Dedifferentiated amniotic fluid mesenchymal stem cell (primary cell): ENCODE measurements around the gene SLC9B1.

Source experiments
- DNase-seq: peaks from one replicate; pipeline ENCODE4 v3.0.0-alpha.2; 2016; ENCODE audit errors: extremely low spot score

SLC9B1 gene, protein sequence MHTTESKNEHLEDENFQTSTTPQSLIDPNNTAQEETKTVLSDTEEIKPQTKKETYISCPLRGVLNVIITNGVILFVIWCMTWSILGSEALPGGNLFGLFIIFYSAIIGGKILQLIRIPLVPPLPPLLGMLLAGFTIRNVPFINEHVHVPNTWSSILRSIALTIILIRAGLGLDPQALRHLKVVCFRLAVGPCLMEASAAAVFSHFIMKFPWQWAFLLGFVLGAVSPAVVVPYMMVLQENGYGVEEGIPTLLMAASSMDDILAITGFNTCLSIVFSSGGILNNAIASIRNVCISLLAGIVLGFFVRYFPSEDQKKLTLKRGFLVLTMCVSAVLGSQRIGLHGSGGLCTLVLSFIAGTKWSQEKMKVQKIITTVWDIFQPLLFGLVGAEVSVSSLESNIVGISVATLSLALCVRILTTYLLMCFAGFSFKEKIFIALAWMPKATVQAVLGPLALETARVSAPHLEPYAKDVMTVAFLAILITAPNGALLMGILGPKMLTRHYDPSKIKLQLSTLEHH

GRCh38 chr4:103019308-103020124 is at the start of gene SLC9B1:
SLC9B1 (minus strand) TSS chr4:103019705; CDS start chr4:102991711, 27,994 bp downstream.
- peak; percentile 87 for DNase-seq

DNA sequence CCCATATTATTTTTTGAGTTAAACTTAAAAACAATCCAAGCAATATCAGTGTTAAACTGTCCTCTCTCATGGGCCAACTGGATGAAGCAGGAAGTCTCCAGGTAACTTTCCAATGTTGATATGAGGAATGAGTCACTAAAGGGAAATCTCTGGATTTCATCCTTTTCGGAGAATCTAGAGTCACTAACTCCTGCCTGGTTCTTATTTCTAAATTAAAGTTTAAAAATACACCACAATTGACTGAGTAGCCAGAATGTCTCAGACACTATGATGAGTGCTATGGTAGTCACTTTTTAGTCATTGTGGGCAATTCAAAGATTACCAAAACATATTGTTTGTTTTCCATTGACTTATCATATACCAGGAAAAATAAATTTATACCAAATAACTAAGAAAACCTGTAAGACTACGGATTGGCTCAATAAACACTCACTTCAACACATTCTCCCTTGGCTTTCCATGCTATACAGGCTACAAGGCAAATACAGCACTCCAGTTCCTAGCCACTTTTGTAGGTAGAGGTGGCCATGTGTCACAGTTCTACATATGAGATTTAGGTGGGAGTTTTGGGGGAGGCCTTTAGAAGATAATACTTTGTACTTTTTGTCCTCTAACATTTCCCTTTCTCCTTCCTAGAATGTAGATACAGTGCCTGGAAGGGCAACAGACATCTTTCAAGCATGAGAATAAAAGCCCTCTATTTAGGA is 48.5 kb upstream of the SLC9B1 start:
- no peak for DNase-seq

DNA sequence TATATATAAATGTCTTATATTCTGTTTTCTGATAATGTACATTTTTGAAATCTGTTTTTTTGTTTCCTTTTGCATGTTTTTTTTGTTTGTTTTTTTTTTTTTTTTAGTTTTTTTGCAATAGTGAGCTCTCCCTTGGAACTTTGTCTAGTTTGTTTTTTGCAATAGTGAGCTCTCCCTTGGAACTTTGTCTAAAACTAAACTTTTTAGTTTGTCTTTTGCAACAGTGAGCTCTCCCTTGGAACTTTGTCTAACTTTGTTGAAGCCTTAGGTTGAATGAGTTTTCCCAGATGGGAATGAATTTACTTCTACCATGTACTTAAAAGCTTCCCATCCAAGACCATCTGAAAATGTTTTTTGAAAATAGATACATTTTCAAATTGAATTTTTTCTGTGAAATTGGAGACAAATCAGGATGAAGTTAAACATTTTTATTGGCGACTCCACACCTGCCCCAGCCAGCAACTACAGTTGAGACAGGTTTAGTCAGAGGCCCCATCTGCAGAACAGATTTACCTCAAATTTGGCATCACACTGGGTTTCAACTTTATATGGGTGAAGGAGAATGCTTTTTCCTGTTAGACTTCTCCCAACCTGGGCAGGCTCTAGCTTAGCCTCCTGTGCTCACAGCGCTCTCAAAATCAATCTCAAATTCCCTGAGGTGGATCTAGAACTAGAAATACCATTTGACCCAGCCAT is 41.1 kb upstream of the SLC9B1 start:
- DNase-seq, result no peak

DNA sequence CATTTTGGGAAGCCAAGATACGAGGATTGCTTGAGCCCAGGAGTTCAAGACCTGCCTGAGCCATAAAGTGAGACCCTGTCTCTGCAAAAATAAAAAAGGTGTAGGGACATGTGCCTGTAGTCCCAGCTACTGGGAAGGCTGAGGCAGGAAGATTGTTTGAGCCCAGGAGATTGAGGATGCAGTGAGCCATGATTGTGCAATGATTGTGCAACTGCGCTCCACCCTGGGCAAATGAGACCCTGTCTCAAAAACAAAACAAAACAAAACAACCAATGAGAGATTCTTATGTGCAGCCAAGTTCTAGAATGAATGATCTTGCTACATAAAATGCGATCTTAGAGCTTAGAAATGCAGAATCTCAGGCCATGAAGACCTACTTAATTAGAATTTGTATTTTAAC is 34.5 kb upstream of the SLC9B1 start:
- DNase-seq, result no peak

GRCh38 chr4:103052779-103053178 is 33.3 kb upstream of the SLC9B1 start:
- no peak for DNase-seq

DNA sequence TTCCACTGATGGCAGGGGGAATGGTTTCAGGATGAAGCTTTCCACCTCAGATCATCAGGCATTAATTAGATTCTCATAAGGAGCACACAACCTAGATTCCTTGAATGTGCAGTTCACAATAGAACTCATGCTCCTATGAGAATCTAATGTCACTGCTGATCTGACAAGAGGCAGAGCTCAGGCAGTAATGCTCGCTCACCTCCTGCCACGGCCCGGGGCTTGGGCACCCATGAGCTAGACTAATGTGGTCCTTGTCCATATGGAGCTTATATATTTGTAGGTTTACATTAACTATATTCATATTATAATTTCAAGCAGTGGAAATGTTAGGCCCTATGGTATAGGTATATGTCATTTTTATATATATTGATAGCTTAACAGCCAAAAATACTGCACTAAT is 32.6 kb upstream of the SLC9B1 start:
- DNase-seq, result no peak

DNA sequence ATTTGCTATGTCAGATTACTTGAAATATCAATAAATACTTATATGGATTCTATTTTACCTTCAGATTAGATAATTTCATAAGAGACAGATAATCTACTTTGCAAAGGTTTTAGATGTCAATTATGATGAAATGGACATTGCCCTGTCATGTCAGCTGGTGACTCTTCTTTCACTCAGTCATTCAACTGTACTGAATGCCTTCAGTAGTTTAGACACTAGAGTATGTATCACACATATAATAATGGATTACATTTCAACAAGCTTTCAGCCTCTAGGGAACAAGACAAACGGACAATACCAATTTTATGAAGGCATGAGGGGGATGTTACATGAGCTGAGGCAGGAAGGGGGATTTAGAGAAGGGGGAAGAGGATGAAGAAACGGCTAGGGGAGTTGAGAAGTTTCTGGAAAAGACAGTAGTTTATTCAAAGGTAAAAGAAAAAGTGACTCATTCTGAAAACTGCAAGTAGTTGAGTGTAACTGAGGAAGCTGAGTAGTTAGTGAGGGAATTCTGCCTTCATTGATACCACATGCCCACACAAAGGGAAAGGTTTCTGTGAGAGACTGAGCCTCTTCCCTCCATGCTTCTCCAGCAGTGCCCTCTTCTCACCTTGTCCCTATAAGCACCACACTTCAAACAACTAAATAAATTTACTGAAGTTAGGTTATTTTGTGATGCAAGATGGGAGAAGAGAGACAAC is 31.4 kb upstream of the SLC9B1 start:
- no peak for DNase-seq

DNA sequence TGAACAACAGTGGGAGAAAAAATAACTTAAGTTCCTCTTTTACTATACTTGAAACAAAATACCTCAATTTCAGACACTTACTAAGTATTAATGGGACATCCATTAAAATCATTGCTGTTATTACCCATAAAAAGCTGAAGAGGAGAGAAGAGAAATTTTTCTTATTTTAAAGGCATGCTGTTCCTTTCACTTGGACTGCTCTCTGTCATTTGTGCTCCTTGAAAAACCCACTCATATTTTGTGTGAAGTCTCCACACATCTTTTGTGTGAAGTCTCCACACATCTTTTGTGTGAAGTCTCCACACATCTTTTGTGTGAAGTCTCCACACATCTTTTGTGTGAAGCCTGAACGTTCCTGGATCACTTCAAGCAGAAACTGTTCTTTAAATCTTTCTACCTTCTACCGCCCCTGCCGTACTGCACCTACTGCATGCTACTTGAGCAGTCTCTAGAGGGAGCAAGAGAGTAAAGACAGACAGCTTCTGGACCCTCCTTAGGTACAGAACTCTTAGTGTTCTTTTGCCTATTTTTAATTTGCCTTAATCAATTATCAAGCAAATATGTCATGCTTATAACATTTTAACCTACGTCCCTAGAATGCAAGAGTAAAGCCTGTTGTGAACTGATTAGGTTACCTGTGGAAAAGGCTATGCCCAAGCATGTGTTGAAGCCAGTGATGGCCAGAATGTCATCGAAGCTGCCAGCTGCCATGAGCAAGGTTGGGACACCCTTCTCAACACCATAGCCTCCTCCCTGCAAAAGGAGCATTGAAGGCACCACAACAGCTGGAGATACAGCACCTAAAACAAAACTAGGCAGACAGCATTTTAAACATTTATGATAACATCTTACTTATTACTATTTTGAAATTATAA is 27.1 kb upstream of the SLC9B1 start:
- no peak for DNase-seq

DNA sequence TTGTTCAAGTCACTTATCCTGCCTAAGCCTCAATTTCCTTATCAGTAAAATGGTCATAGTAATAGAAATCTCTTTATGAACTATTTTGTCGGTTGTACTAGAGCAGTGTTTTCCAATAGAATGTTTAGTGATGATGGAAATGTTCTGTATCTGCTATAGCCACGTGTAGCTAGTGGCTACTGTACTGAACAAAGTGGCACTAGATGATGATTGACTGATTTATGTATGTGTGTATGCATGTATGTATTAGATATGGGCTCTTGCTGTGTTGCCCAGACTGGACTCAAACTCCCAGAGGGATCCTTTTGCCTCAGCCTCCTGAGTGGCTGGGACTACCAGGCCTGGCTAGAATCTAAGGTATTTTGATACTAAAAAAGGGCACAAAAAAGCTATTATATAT is 24.7 kb upstream of the SLC9B1 start:
- DNase-seq, result no peak

DNA sequence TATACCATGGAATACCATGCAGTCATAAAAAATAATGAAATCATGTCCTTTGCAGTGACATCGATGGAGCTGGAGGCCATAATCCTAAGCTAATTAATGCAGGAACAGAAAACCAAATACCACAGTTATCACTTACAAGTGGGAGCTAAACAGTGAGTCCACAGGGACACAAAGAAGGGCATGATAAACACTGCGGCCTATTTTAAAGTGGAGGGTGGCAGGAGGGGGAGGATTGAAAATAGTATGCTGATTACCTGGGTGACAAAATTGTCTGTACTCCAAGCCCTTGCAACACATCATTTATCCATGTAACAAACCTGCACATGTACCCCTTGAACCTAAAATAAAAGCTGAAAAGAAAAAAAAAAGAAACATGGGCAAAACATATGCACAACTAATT is 16.7 kb upstream of the SLC9B1 start:
- DNase-seq, result no peak

GRCh38 chr4:103032574-103032973 is 13.1 kb upstream of the SLC9B1 start:
- DNase-seq, result no peak

DNA sequence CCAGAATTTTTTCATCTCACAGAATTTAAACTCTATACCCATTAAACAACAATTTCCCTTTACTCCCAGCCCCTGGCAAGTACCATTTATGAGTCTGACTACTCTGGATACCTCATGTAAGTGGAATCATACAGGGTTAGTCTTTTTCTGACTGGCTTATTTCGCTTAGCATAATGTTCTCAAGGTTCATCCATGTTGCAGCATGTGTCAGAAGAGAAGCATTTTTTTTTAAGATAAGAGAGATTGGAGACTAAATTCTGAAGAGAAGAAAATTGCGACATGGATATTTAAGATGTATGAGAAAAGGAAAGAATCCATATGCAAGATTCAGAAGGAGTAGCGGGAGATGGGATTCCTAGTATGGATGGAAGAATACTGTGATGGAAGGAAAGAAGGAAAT is 11.3 kb upstream of the SLC9B1 start:
- DNase-seq, result no peak

- no peak for DNase-seq
Observed at GRCh38 chr4:103029300-103029699, 9.8 kb upstream of the SLC9B1 start.

DNA sequence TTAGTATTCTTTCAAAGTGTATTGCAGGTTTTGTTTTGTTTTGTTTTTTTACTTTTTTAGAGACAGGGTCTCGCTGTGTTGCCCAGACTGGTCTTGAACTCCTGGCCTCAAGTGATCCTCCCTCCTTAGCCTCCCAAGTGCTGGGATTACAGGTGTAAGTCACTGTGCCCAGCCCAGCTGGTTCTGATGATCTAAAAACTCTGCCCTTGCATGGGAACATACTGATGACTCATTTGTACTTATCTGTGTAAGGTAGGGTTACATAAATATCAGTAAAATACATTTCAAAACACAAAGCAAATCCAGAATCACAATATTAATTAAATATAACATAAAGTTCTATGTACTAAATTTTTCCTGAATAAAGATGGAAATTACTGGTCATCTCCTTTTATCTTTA is 7.4 kb upstream of the SLC9B1 start:
- DNase-seq, result no peak

- no peak for DNase-seq
Observed at GRCh38 chr4:103024996-103025395, 5.5 kb upstream of the SLC9B1 start.

DNA sequence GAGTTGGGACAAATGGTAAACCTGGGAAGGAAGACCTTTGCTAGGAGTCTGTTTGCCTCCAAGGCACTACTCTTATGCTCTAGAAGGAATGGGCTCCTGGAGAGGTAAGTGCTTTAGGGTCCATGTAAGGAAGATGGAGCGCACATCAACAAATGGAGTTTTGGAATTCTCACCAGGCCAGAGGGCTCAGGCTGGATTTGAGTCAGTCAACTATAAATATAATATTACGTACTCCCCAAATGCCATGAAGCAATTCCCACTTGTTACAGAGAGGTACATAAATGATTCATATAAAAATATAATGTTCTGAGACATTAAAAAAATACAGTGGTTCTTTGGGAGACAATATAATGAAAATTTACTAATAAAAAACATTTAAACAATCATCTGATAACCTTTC is 1.6 kb upstream of the SLC9B1 start:
- no peak for DNase-seq

DNA sequence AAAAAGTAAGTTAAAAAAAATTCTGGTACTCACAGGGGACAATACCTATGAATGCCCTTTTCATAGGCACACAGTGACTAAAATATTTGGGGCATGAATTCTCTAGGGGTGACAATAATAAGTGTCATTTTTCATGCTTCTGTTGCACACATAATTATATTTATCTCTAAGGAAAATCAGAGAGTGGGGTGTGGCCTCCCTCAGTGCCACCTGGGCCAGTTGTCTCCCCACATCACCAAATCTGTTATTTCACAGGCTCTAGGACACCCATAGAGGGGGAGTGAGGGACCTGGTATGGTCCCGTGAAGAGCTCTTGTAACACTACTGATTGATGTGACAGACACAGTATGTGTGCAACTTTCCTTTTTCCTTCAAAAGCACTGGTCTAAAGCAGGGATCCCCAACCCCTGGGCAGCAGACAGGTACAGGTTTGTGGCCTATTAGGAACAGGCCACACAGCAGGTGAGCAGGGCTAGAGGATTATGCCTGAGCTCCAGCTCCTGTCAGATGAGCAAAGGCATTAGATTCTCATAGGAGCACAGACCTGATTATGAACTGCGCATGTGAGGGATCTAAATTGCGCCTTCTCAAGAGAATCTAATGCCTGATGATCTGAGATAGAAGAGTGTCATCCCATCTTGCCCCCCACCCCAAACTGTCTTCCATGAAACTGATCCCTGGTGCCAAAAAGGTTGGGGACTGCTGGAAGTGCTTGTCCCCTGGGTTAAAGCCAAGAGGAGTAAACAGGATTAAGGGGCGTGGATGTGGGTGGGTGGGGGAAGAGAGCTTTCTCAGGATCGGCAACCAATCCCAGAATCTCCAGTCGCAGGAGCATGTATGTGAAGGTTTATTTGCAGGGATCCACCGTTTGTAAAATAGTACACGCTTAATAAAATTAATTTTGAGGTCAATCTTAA is 856 bp downstream of the SLC9B1 start:
- DNase-seq, result no peak

DNA sequence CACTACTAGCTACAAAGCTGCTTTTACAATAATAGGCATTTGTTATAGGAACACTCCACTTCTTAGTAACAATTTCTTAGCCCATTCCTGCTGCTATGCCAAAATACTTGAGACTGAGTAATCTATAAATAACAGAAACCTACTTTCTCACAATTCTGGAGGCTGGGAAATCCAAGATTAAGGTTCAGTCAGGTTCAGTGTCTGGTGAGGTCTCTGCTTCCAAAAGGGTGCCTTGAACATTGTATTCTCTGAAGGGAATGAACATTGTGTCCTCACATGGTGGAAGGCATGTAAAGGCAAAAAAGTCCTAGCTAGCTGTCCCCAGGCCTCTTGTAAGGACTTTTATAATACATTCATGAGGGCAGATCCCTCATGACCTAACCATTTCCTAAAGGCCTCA is 7.0 kb downstream of the SLC9B1 start:
- no peak for DNase-seq

- peak; percentile 64 for DNase-seq
Observed at GRCh38 chr4:103012060-103012459, 7.4 kb downstream of the SLC9B1 start.
